IPS-18c (cell line): Measurements from ENCODE around the gene LRRC32.

ENCODE experiments used
- H3K4me3 ChIP-seq: 2 replicates; pipeline ENCODE4 v1.7.0; 2013; ENCODE audit warnings: low read depth, mild to moderate bottlenecking, low read length, moderate library complexity; ENCODE audit not compliant: insufficient read depth
- H3K9me3 ChIP-seq: one replicate; pipeline ENCODE4 v1.6.1; 2013; ENCODE audit warnings: mild to moderate bottlenecking, low read length, moderate library complexity; ENCODE audit not compliant: control insufficient read depth, insufficient read depth

Gene LRRC32

GRCh38 chr11:76659672-76660532, 10.6 kb downstream of the LRRC32 start:
- no peaks in the 10 kb centered on the region for H3K9me3 ChIP-seq
- H3K4me3 ChIP-seq, result no peak overlapping the region

GRCh38 chr11:76658651-76659650, 11.6 kb downstream of the LRRC32 start:
- H3K4me3 ChIP-seq, result no peak overlapping the region
- H3K9me3 ChIP-seq, result no peaks in the 10 kb centered on the region

GRCh38 chr11:76658231-76658630, 12.3 kb downstream of the LRRC32 start:
- Histone ChIP-seq H3K9me3 (no peaks in the 10 kb centered on the region), H3K4me3 (no peak overlapping the region)

GRCh38 chr11:76657187-76658170, 13.1 kb downstream of the LRRC32 start:
- Histone ChIP-seq H3K9me3 (no peaks in the 10 kb centered on the region), H3K4me3 (no peak overlapping the region)

- no peaks in the 10 kb centered on the region for H3K9me3 ChIP-seq
- H3K4me3 ChIP-seq, result no peak overlapping the region
Observed at GRCh38 chr11:76656571-76657081, 13.9 kb downstream of the LRRC32 start.

GRCh38 chr11:76656050-76656531, 14.5 kb downstream of the LRRC32 start:
- Histone ChIP-seq H3K4me3 (no peak overlapping the region), H3K9me3 (no peaks in the 10 kb centered on the region)

- Histone ChIP-seq H3K4me3 (no peak overlapping the region), H3K9me3 (no peaks in the 10 kb centered on the region)
Observed at GRCh38 chr11:76655501-76656049, 15.0 kb downstream of the LRRC32 start.

GRCh38 chr11:76654980-76655379, 15.6 kb downstream of the LRRC32 start:
- Histone ChIP-seq H3K4me3 (no peak overlapping the region), H3K9me3 (no peaks in the 10 kb centered on the region)

GRCh38 chr11:76654298-76654851, 16.2 kb downstream of the LRRC32 start:
- H3K4me3 ChIP-seq, result no peak overlapping the region
- no peaks in the 10 kb centered on the region for H3K9me3 ChIP-seq

GRCh38 chr11:76653674-76654284, 16.8 kb downstream of the LRRC32 start:
- Histone ChIP-seq H3K4me3 (no peak overlapping the region), H3K9me3 (no peaks in the 10 kb centered on the region)

- Histone ChIP-seq H3K9me3 (no peaks in the 10 kb centered on the region), H3K4me3 (no peak overlapping the region)
Observed at GRCh38 chr11:76653012-76653673, 17.4 kb downstream of the LRRC32 start.

- no peak overlapping the region for H3K4me3 ChIP-seq
- H3K9me3 ChIP-seq, result no peaks in the 10 kb centered on the region
Observed at GRCh38 chr11:76649851-76650372, 20.6 kb downstream of the LRRC32 start.

- Histone ChIP-seq H3K4me3 (no peak overlapping the region), H3K9me3 (no peaks in the 10 kb centered on the region)
Observed at GRCh38 chr11:76649011-76649410, 21.5 kb downstream of the LRRC32 start.

- Histone ChIP-seq H3K4me3 (no peak overlapping the region), H3K9me3 (no peaks in the 10 kb centered on the region)
Observed at GRCh38 chr11:76648061-76648460, 22.5 kb downstream of the LRRC32 start.
